HEK293 (cell line): ENCODE results near the gene TNNT3.

Experiments
- CTCF ChIA-PET: fragments of 350-600 bp; formaldehyde crosslinking; extraction: SDS; loops from one replicate; lab custom pipeline; 2021; ENCODE audit warnings: antibody characterized with exemption; lab: Yijun Ruan, JAX
- POLR2A ChIA-PET: fragments of 300-600 bp; formaldehyde crosslinking; extraction: SDS; loops from one replicate; lab custom pipeline; 2020; ENCODE audit warnings: antibody characterized with exemption, inconsistent platforms; lab: Yijun Ruan, JAX
- H3K27ac ChIP-seq: fragments of 200-500 bp; sonication (Bioruptor generic); 2 replicates; pipeline ENCODE4 v1.5.1; 2014; ENCODE audit warnings: low read depth, low read length, control low read depth, inconsistent platforms; ENCODE audit errors: extremely low read depth
- H3K36me3 ChIP-seq, 2 experiments: fragments of 200-500 bp in 1 of 2; sonication (Bioruptor generic) in 1 of 2; 1 replicate in 1 of 2; 2 replicates in 1 of 2; pipeline ENCODE4 v1.5.1; 2014 to 2017; ENCODE audit warnings: inconsistent platforms in 2 of 2, low read length in 2 of 2; ENCODE audit not compliant: control insufficient read depth in 2 of 2, insufficient read depth in 1 of 2
- H3K4me1 ChIP-seq: fragments of 200-500 bp; sonication (Bioruptor generic); 2 replicates; pipeline ENCODE4 v1.5.1; 2014; ENCODE audit warnings: mild to moderate bottlenecking, low read length, inconsistent platforms; ENCODE audit not compliant: control insufficient read depth, insufficient read depth
- H3K4me3 ChIP-seq: 2 replicates; pipeline ENCODE4 v1.5.1; 2011; ENCODE audit warnings: low read depth, mild to moderate bottlenecking, control low read depth, low read length, moderate library complexity
- H3K9me3 ChIP-seq: fragments of 200-500 bp; sonication (Bioruptor generic); 2 replicates; pipeline ENCODE4 v1.5.1; 2014; ENCODE audit warnings: low read depth, low read length, inconsistent platforms; ENCODE audit not compliant: control insufficient read depth, insufficient read depth
- KLF1 ChIP-seq: fragments of 450-650 bp; formaldehyde crosslinking; IDR thresholded peaks from 2 replicates; pipeline ENCODE4 v1.5.1; 2016; ENCODE audit warnings: missing biosample characterization, missing genetic modification characterization
- KLF16 ChIP-seq: fragments of 450-650 bp; formaldehyde crosslinking; IDR thresholded peaks from 2 replicates; pipeline ENCODE4 v1.5.1; 2017; ENCODE audit warnings: missing biosample characterization, missing genetic modification characterization
- KLF9 ChIP-seq: fragments of 450-650 bp; formaldehyde crosslinking; IDR thresholded peaks from 2 replicates; pipeline ENCODE4 v1.5.1; 2016; ENCODE audit warnings: missing biosample characterization, missing genetic modification characterization, low read depth
- TCF7L2 ChIP-seq: IDR thresholded peaks from 2 replicates; pipeline ENCODE4 v1.6.1; 2011; ENCODE audit warnings: low read depth, mild to moderate bottlenecking, inconsistent platforms, low read length, moderate library complexity, borderline replicate concordance
- ZBTB20 ChIP-seq: fragments of 450-650 bp; formaldehyde crosslinking; IDR thresholded peaks from 2 replicates; pipeline ENCODE4 v1.5.1; 2016; ENCODE audit warnings: missing biosample characterization, missing genetic modification characterization
- ZFP3 ChIP-seq: fragments of 450-650 bp; formaldehyde crosslinking; IDR thresholded peaks from 2 replicates; pipeline ENCODE4 v1.5.1; 2016; ENCODE audit warnings: low read depth, missing biosample characterization, missing genetic modification characterization
- ZNF133 ChIP-seq: fragments of 450-650 bp; formaldehyde crosslinking; IDR thresholded peaks from 2 replicates; pipeline ENCODE4 v1.5.1; 2016; ENCODE audit warnings: missing biosample characterization, missing genetic modification characterization
- ZNF248 ChIP-seq: fragments of 450-650 bp; formaldehyde crosslinking; IDR thresholded peaks from 2 replicates; pipeline ENCODE4 v1.5.1; 2017; ENCODE audit warnings: missing biosample characterization, missing genetic modification characterization
- ZNF266 ChIP-seq: fragments of 450-650 bp; formaldehyde crosslinking; IDR thresholded peaks from 2 replicates; pipeline ENCODE4 v1.5.1; 2016; ENCODE audit warnings: missing biosample characterization, missing genetic modification characterization, low read depth
- ZNF311 ChIP-seq: fragments of 450-650 bp; formaldehyde crosslinking; IDR thresholded peaks from 2 replicates; pipeline ENCODE4 v1.5.1; 2017; ENCODE audit warnings: missing biosample characterization, missing genetic modification characterization, borderline replicate concordance
- ZNF350 ChIP-seq: fragments of 450-650 bp; formaldehyde crosslinking; IDR thresholded peaks from 2 replicates; pipeline ENCODE4 v1.5.0; 2017; ENCODE audit warnings: missing biosample characterization, mild to moderate bottlenecking, missing genetic modification characterization
- ZNF394 ChIP-seq: fragments of 450-650 bp; formaldehyde crosslinking; IDR thresholded peaks from 2 replicates; pipeline ENCODE4 v1.5.1; 2016; ENCODE audit warnings: missing biosample characterization, missing genetic modification characterization, mild to moderate bottlenecking, moderate library complexity, borderline replicate concordance
- ZNF558 ChIP-seq: fragments of 450-650 bp; formaldehyde crosslinking; IDR thresholded peaks from 2 replicates; pipeline ENCODE4 v1.5.1; 2016; ENCODE audit warnings: missing biosample characterization, missing genetic modification characterization
- ZNF621 ChIP-seq: fragments of 450-650 bp; formaldehyde crosslinking; IDR thresholded peaks from 2 replicates; pipeline ENCODE4 v1.5.1; 2017; ENCODE audit warnings: missing biosample characterization, missing genetic modification characterization
- ZNF629 ChIP-seq: fragments of 450-650 bp; formaldehyde crosslinking; IDR thresholded peaks from 2 replicates; pipeline ENCODE4 v1.5.1; 2017; ENCODE audit warnings: missing biosample characterization, missing genetic modification characterization
- ZNF660 ChIP-seq: fragments of 450-650 bp; IDR thresholded peaks from 2 replicates; pipeline ENCODE4 v1.5.1; 2018; ENCODE audit warnings: missing biosample characterization, mild to moderate bottlenecking, missing genetic modification characterization
- ZNF843 ChIP-seq: fragments of 450-650 bp; formaldehyde crosslinking; IDR thresholded peaks from 2 replicates; pipeline ENCODE4 v1.5.1; 2016; ENCODE audit warnings: missing biosample characterization, missing genetic modification characterization
- TF ChIP-seq, protein P1 (sequence below): fragments of 450-650 bp; formaldehyde crosslinking; IDR thresholded peaks from 2 replicates; pipeline ENCODE4 v1.5.1; 2016; ENCODE audit warnings: missing biosample characterization, missing genetic modification characterization, borderline replicate concordance
- TF ChIP-seq, protein P2 (sequence below): fragments of 450-650 bp; formaldehyde crosslinking; IDR thresholded peaks from 2 replicates; pipeline ENCODE4 v1.5.1; 2017; ENCODE audit warnings: missing biosample characterization, missing genetic modification characterization
- TF ChIP-seq, protein P3 (sequence below): fragments of 450-650 bp; formaldehyde crosslinking; IDR thresholded peaks from 2 replicates; pipeline ENCODE4 v1.5.1; 2016; ENCODE audit warnings: missing biosample characterization, missing genetic modification characterization

The TNNT3 gene

DNA sequence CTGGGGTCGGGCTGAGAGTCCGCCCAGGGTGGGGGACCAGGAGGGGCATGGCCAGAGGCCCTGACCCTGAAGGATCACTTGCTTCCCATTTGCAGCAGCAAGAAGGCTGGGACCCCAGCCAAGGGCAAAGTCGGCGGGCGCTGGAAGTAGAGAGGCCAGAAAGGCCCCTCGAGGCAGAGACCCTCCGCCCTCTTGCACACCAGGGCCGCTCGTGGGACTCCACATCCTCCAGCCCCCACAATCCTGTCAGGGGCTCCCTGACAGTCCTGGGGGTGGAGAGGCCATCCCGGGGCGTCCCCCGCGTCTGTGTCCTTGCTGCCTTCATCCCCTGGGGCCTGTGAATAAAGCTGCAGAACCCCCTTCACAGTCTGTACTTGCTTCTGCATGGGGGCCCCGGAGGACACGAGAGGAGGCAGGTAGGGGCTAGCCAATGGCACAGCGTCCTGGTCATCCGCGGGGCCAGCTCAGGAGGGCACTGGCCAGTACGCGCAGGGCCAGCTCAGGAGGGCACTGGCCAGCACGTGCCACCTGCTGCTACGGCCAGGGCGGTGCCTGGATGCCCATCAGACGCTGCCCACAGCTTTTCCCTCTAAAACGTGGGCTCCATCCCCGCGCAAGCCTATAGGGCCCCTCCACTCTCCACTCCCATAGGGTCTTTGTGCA lies 19.0 kb downstream of the TNNT3 start:
- H3K27ac ChIP-seq: no peak overlapping the region
- H3K9me3 ChIP-seq: no peaks in the 10 kb centered on the region
- ChIA-PET POLR2A (no interaction called here), CTCF (interaction anchor here (0.6 to 1.3 kb wide), 3 partner anchors 213 to 218 kb away, joined by 3 to 6 read pairs (median 4); no protein-coding TSS in a partner anchor)
- H3K4me3 ChIP-seq: no peak overlapping the region
- no peaks in the 10 kb centered on the region for H3K36me3 ChIP-seq
- H3K4me1 ChIP-seq: no peaks in the 10 kb centered on the region
- TF ChIP-seq ZNF350 (tag by site-specific recombination): no peak
- TF ChIP-seq KLF16: no peak

DNA sequence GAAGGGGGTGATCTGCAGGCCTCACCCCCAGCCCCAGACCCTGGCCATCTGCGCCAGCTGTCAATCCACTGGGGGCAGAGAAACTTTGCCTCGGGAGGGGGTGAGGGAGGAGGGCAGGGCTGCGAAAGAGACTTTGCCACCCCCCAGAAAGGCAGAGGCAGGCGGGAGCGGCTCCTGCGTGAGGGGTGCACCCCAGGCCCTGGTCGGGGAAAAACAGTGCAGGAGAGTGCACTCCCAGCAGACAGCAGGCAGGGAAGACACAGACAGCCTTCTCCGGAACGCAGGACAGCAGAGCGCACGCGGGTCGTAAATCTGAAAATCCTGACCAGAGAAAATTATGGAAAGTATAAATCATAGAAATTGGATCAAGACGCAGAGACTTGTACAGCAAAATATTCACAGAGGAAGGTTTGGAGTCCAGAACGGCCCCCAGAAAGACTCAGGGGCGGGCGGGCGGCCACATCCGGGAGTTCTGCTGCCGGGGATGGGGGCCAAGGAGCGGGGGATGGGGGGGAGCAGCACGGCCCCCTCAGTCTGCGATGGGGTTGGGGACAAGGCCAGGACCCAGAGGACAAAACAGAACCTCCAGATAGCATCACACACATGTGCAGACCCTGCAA lies 19.6 kb downstream of the TNNT3 start:
- POLR2A ChIA-PET: no interaction called here
- CTCF ChIA-PET: no interaction called here
- TF ChIP-seq ZNF558 (tag by site-specific recombination) (no peak), ZNF629 (tag by site-specific recombination) (no peak), ZBTB20 (no peak), ZFP3 (tag by site-specific recombination) (no peak), KLF9 (tag by site-specific recombination) (no peak), KLF1 (tag by site-specific recombination) (no peak), ZNF394 (no peak), TCF7L2 (no peak), ZNF311 (tag by site-specific recombination) (no peak), ZNF621 (tag by site-specific recombination) (no peak), ZNF266 (tag by site-specific recombination) (no peak), ZNF133 (tag by site-specific recombination) (no peak), ZNF248 (tag by site-specific recombination) (no peak), ZNF660 (tag by site-specific recombination) (no peak), ZNF843 (tag by site-specific recombination) (no peak)
- TF ChIP-seq, protein P1, sequence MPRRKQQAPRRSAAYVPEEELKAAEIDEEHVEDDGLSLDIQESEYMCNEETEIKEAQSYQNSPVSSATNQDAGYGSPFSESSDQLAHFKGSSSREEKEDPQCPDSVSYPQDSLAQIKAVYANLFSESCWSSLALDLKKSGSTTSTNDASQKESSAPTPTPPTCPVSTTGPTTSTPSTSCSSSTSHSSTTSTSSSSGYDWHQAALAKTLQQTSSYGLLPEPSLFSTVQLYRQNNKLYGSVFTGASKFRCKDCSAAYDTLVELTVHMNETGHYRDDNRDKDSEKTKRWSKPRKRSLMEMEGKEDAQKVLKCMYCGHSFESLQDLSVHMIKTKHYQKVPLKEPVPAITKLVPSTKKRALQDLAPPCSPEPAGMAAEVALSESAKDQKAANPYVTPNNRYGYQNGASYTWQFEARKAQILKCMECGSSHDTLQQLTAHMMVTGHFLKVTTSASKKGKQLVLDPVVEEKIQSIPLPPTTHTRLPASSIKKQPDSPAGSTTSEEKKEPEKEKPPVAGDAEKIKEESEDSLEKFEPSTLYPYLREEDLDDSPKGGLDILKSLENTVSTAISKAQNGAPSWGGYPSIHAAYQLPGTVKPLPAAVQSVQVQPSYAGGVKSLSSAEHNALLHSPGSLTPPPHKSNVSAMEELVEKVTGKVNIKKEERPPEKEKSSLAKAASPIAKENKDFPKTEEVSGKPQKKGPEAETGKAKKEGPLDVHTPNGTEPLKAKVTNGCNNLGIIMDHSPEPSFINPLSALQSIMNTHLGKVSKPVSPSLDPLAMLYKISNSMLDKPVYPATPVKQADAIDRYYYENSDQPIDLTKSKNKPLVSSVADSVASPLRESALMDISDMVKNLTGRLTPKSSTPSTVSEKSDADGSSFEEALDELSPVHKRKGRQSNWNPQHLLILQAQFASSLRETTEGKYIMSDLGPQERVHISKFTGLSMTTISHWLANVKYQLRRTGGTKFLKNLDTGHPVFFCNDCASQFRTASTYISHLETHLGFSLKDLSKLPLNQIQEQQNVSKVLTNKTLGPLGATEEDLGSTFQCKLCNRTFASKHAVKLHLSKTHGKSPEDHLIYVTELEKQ (tag by site-specific recombination): no peak
- TF ChIP-seq, protein P2, sequence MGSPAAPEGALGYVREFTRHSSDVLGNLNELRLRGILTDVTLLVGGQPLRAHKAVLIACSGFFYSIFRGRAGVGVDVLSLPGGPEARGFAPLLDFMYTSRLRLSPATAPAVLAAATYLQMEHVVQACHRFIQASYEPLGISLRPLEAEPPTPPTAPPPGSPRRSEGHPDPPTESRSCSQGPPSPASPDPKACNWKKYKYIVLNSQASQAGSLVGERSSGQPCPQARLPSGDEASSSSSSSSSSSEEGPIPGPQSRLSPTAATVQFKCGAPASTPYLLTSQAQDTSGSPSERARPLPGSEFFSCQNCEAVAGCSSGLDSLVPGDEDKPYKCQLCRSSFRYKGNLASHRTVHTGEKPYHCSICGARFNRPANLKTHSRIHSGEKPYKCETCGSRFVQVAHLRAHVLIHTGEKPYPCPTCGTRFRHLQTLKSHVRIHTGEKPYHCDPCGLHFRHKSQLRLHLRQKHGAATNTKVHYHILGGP (tag by site-specific recombination): no peak
- TF ChIP-seq, protein P3, sequence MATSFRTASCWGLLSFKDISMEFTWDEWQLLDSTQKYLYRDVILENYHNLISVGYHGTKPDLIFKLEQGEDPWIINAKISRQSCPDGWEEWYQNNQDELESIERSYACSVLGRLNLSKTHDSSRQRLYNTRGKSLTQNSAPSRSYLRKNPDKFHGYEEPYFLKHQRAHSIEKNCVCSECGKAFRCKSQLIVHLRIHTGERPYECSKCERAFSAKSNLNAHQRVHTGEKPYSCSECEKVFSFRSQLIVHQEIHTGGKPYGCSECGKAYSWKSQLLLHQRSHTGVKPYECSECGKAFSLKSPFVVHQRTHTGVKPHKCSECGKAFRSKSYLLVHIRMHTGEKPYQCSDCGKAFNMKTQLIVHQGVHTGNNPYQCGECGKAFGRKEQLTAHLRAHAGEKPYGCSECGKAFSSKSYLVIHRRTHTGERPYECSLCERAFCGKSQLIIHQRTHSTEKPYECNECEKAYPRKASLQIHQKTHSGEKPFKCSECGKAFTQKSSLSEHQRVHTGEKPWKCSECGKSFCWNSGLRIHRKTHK (tag by site-specific recombination): no peak
- Histone ChIP-seq H3K36me3 (no peaks in the 10 kb centered on the region), H3K27ac (no peak overlapping the region), H3K9me3 (no peaks in the 10 kb centered on the region), H3K4me3 (no peak overlapping the region), H3K4me1 (no peaks in the 10 kb centered on the region)
